ENCODE data around the gene ADAD1.

- TF ChIP-seq EZH2 (IDR thresholded peaks at IDR 0.05; ENCODE audit: borderline replicate concordance, low read length) (no peak), CTCF (IDR thresholded peaks at IDR 0.05; ENCODE audit: low read length) (no peak)
Observed at GRCh38 chr4:122434285-122434684, 55.5 kb downstream of the ADAD1 start.
